Ovary (tissue), 9 donors: ENCODE measurements around the gene EFEMP2. TPM values are rescaled to one million over a fixed set of nuclear protein-coding genes. Genes with fewer than 3 reads are reported as not detected.
"Not testable (repeated sequence)": the region's sequence is repeated elsewhere in the genome, so short reads cannot be mapped to it uniquely, and the experiment has no call there.

ENCODE experiments used
- DNase-seq, 5 donors: peaks; one replicate each; pipeline ENCODE4 v3.0.0-alpha.2; 2019 to 2020
- H3K27ac ChIP-seq, 2 donors: fragments of 200-600 bp; one replicate each; pipeline versions ENCODE4 v1.5.1 to v1.8.0; 2019 to 2022
- H3K27me3 ChIP-seq: fragments of 200-600 bp; one replicate; pipeline ENCODE4 v1.8.0; 2022
- H3K36me3 ChIP-seq: fragments of 200-600 bp; sonication (generic); one replicate; pipeline ENCODE4 v1.5.1; 2019
- H3K4me1 ChIP-seq: one replicate; pipeline ENCODE4 v1.8.1; 2013; ENCODE audit warnings: mild to moderate bottlenecking, moderate library complexity; ENCODE audit not compliant: insufficient read depth
- H3K4me3 ChIP-seq: fragments of 200-600 bp; sonication (generic); one replicate; pipeline ENCODE4 v1.5.1; 2017
- H3K9me3 ChIP-seq, 2 donors: fragments of 200-600 bp in 1 of 2; sonication (generic) in 1 of 2; one replicate each; pipeline versions ENCODE4 v1.5.1 to v1.8.1; 2013 to 2019; ENCODE audit warnings: mild to moderate bottlenecking in 1 of 2, moderate library complexity in 1 of 2
- CTCF ChIP-seq, 3 donors: fragments of 450-650 bp in 2 of 3; fragments of 200-600 bp in 1 of 3; IDR thresholded peaks; one replicate each; pipeline versions ENCODE4 v1.5.1 to v1.8.0; 2016 to 2022; ENCODE audit warnings: antibody characterized with exemption in 3 of 3, mild to moderate bottlenecking in 1 of 3
- EP300 ChIP-seq: sonication (generic); formaldehyde crosslinking; IDR thresholded peaks from one replicate; pipeline ENCODE4 v1.6.1; 2017; ENCODE audit warnings: antibody characterized with exemption
- POLR2A ChIP-seq: fragments of 450-650 bp; IDR thresholded peaks from one replicate; pipeline ENCODE4 v1.6.1; 2017; ENCODE audit warnings: antibody characterized with exemption, mild to moderate bottlenecking, moderate library complexity
- WGBS, 3 donors: extraction: QIAGEN DNeasy Blood & Tissue Kit in 1 of 3; methylation state at CpG; one replicate each; pipeline versions ENCODE4 v1.1.5 to v1.1.7; 2013 to 2017; 5-methylcytosine and 5-hydroxymethylcytosine counted together
- intact Hi-C, 4 donors: fragments of 100-400 bp; cut with DNase I; formaldehyde crosslinking; loops; one replicate each; pipeline versions ENCODE4 v1.11.0 to v1.15.1; 2022 to 2023
- polyA plus RNA-seq, 2 donors: library from polyadenylated mRNA; stranded (reverse); fragments of 200-250 nt in 1 of 2; fragments of 350-450 nt in 1 of 2; fragmentation: Illumina TruSeq in 1 of 2; extraction: RNeasy Lipid Tissue Mini Kit (QIAGEN cat#74804) in 1 of 2; gene quantifications; one replicate each; pipeline ENCODE4 v1.2.3, GENCODE V29; 2013 to 2014
- total RNA-seq, 7 donors: library from RNA; depleted of rRNA in 2 of 7; stranded (reverse); fragments of >200 nt in 2 of 7; fragmentation: NEBNext Ultra II Directional in 3 of 7; extraction: Animal tissue kit (Norgen Biotek cat#: 25700) in 3 of 7; gene quantifications; one replicate each; pipeline versions ENCODE4 v1.1.0 to v1.2.4, GENCODE V29; 2016 to 2023
- donor health status: DM: no; HTN: no; CAD: no; lungs with moderate emphysema.
- donor health status: DM: no; HTN: no; CAD: no.
- donor health status: Bipolar disorder and iron deficiency.
- donor health status: DM: yes; HTN: yes; CAD: no.
- donor health status: DM: no; HTN: no; CAD: no.
- donor health status: DM: yes; HTN: yes; CAD: no.

The EFEMP2 gene
- total and polyA plus RNA-seq, 9 donors, result 46.6 to 172 (median 132) TPM

DNA sequence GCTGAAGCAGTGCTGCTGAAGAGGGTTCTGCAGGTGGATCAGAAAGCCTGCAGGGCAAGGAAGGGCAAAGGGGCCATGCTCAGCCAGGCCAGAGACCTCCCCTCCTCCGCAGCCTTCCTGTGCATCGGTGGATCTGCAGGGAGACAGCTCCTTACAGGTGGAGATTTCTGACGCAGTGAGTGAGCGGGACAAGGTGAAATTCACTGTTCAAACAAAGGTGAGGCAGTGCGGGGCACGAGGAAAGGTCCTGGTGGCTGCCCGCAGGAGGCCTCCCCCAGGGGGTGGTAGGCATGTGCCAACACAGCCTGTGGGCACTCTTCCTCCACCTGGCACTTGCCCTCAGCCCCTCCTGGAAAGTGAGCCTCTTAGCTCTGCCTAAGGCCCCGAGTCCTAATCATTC lies 23.2 kb downstream of the EFEMP2 start:
- DNase-seq, result peak in 1 of 5 donors; percentile 26
- peaks cover 1% of the 10 kb centered on the region for H3K4me1 ChIP-seq
- 50 to 62% (median 59%) methylated on average over 8 of the region's 8 CpGs for WGBS, 3 donors
- intact Hi-C loops, result no loop called here
- no peak overlapping the region for H3K27ac ChIP-seq
- H3K4me3 ChIP-seq, result no peak overlapping the region
- H3K27me3 ChIP-seq, result no peaks in the 10 kb centered on the region
- H3K36me3 ChIP-seq, result no peaks in the 10 kb centered on the region
- no peaks in the 10 kb centered on the region for H3K9me3 ChIP-seq
- TF ChIP-seq EP300 (no peak), POLR2A (no peak), CTCF (IDR thresholded peaks at IDR 0.05) (no peak)

GRCh38 chr11:65848693-65849092 lies 23.9 kb downstream of the EFEMP2 start:
- H3K9me3 ChIP-seq, H3K4me3 ChIP-seq, H3K36me3 ChIP-seq, H3K27ac ChIP-seq, intact Hi-C loops, H3K4me1 ChIP-seq, H3K27me3 ChIP-seq, DNase-seq: not testable (repeated sequence)
- 32 to 47% (median 32%) methylated on average over 7 of the region's 7 CpGs for WGBS, 3 donors

- Histone ChIP-seq H3K27ac (no peak overlapping the region), H3K36me3 (no peaks in the 10 kb centered on the region), H3K4me3 (no peak overlapping the region), H3K9me3 (no peaks in the 10 kb centered on the region), H3K27me3 (no peaks in the 10 kb centered on the region), H3K4me1 (peaks cover 1% of the 10 kb centered on the region)
- intact Hi-C loops, result no loop called here
- 58 to 88% (median 75%) methylated on average over 3 of the region's 3 CpGs for WGBS, 3 donors
- no peak for DNase-seq
- no peak for TF ChIP-seq EP300
- no peak for TF ChIP-seq POLR2A
- TF ChIP-seq CTCF (IDR thresholded peaks at IDR 0.05), result no peak
These were observed 24.9 kb downstream of the EFEMP2 start for GRCh38 chr11:65847746-65848145.

DNA sequence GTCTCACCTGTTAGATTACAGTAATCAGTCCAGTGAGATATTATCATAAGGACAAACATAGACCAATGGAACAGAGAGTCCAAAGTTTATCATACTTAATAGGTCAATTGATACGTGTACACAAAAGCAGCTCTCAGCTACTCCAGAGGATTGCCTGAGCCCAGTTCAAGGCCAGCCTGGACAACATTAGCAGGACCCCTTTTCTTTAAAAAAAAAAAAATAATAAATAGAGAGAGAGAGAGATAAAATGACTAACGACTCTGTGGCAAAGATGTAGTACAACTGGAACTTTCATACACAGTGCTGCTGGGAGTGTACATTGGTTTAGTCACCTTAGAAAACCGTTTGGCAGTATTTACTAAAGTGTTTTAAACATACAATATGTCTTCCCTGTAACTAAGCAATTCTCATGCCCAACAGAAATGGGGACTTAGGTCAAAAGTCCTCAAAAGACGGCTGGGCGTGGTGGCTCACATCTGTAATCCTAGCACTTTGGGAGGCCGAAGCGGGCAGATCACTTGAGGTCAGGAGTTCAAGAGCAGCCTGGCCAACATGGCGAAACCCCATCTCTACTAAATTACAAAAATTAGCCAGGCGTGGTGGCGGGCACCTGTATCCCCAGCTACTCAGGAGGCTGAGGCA lies 28.2 kb downstream of the EFEMP2 start:
- Histone ChIP-seq H3K27ac (no peak overlapping the region), H3K4me1 (no peaks in the 10 kb centered on the region), H3K4me3 (no peak overlapping the region), H3K9me3 (no peaks in the 10 kb centered on the region), H3K36me3 (no peaks in the 10 kb centered on the region), H3K27me3 (no peaks in the 10 kb centered on the region)
- 77 to 84% (median 82%) methylated on average over 10 of the region's 10 CpGs for WGBS, 3 donors
- DNase-seq, result no peak
- intact Hi-C loops, result no loop called here
- TF ChIP-seq POLR2A, result no peak
- no peak for TF ChIP-seq CTCF (IDR thresholded peaks at IDR 0.05)
- no peak for TF ChIP-seq EP300

GRCh38 chr11:65843811-65844210 lies 28.8 kb downstream of the EFEMP2 start:
- H3K9me3 ChIP-seq, result no peaks in the 10 kb centered on the region
- no peaks in the 10 kb centered on the region for H3K27me3 ChIP-seq

More at GRCh38 chr11:65843811-65844210, 28.8 kb downstream of the EFEMP2 start:
- Histone ChIP-seq H3K4me3 (no peak overlapping the region), H3K27ac (no peak overlapping the region), H3K4me1 (no peaks in the 10 kb centered on the region), H3K36me3 (no peaks in the 10 kb centered on the region)
- TF ChIP-seq CTCF (IDR thresholded peaks at IDR 0.05), result no peak
- no peak for TF ChIP-seq EP300
- TF ChIP-seq POLR2A, result no peak
- WGBS, 3 donors, result 95 to 96% (median 95%) methylated on average over 3 of the region's 3 CpGs
- DNase-seq, result no peak
- intact Hi-C loops, result no loop called here
